Activated CD8-positive, alpha-beta memory T cell treated with anti-CD3 and anti-CD28 coated beads, Interleukin-2, amount 50 U/mL, for 48 hours (primary cell): ENCODE data around the gene NT5C3A.
"Not testable (repeated sequence)": the region's sequence is repeated elsewhere in the genome, so short reads cannot be mapped to it uniquely, and the experiment has no call there.

Source experiments
- DNase-seq: peaks from one replicate; pipeline ENCODE4 v3.0.0-alpha.2; 2020

NT5C3A gene

DNA sequence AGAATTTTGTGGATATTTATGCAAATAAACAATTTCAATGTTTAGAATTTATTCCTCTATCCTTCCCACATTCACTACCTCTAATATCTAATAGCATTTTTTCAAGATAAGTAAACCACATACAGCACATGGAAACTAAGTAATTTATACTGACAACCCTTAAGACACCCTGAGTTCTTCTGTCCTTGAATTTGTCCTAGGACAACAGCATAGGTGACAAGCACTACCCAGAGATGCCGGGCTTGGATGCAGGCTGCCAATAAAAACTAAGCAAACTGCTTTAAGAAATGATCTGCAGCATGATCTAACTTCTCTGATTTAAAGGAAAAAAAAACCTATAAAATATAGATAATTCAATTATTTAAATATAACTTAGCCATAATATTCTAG, 22.7 kb downstream of the NT5C3A start:
- no peak for DNase-seq

DNA sequence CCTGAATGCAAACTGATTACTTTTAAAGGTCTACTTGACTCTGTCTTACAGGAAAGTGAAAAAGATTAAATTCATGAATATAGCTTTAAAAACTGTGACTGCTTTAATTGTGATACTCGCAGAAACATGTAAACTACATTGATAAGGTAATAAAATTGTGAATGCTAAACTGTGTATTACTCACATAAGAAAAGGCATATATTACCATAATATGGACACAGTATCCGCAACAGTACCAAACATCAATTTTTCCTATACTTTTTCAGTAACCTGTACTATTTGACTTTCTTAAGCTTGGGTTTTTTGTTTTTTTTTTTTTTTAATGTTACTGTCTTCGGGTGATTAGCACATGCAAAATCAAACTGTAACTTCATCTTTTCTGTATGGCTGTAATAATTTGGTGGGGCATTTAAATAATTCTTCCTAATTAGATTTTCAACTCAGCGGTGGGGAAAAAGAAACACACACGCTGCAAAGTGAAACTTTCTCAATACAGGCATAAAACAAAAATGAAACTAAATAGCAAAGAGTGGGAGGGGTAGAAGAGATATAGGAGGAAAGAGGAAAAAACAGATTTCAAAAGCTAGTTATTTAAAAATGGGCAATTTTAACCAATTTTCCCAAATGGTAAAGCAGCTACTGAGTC, 23.2 kb downstream of the NT5C3A start:
- DNase-seq = no peak

DNA sequence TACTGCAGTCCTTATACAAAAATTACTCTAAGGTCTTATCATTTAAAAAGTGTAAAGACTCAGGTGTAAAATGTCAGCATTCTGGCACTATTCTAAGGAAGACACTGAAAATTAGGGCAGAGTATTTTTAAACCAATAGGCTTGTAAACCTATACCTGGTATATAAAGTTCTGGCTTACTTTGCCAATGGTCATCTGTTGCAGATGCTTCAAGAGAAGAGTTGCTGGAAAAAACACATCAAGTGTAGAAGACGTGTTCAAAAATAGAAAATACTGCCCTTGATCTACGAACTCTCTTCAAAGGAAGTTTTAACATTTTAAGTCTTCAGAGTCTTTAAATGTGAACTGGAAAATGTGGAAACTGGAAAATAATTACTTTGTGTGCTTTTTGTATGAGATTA, 23.9 kb downstream of the NT5C3A start:
- no peak for DNase-seq

DNA sequence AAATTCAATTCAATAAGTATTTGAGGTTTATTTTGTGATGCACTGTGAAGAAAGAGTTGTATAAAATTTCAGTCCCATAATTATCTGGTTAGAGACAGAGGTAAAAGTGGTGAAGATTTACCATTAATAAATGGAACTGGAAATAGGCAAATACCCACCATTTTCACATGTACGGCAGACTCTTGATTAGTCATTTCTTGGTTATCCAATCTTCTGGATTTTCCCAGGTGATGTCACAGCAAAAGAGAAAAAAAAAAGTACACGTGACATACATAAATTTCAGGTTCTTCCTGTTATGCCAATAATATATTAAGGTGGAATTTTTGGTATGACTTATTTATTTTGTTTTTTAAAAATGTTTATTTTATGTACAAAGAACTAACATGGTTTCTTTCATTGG, 26.8 kb downstream of the NT5C3A start:
- no peak for DNase-seq

DNA sequence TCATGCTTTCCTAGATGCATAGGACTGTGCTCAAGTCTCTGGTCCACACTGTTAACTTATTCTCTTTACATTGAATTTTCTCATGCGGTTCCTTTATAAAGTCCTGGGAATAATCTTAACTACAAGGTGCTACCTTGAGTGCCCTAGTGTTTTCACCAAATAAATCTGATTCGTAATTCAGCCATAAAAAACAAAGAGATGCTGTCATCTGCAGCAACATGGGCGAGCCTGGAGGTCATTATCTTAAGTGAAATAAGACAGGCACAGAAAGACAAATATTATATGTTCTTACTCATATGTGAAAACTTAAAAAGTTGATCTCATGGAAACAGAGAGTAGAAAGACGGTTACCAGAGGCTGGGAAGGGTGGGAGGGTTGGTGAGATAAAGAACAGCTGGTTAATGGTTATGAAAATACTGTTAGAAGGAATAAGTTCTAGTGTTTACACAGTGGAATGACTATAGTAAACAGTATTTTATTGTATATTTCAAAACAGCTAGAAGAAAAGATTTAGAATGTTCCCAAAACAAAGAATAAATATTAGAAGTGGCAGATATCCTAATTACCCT, 38.3 kb downstream of the NT5C3A start:
- DNase-seq = no peak

DNA sequence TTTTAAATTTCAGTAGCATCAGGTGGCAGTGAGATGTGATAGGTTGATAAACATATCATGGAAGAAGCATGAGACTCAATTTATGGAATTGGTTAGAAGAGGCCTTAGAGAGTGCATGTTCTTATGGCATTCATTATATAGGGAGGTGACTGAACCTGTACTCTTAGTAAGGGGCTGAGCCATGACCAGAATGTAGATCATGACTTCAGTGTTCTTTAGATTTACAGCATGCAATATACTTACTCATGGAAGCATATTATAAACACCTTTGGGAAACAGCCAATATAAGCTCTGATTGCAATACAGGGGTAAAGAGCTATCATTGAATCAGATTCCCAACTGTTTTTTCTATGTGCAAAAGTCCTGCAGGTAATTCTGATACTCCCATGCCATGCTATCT, 50.2 kb downstream of the NT5C3A start:
- no peak for DNase-seq

DNA sequence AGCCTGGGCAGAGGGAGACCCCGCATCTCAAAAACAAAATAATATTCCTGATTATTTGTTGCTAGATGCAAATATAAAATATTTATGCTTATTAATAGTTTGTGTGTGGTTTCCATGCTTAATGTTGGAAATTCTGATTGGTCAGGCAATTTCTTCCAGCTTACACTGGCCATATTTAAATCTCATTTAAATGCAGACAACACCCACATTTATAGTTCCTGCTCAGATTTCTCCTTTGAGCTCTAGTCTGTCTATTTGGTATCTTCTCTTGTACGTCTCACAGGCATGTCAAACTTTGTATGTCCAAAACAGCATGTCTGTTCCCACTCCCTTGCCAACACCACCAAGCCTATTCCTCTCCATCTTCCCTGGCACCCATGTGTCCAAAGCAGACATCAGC, 52.8 kb downstream of the NT5C3A start:
- no peak for DNase-seq

DNA sequence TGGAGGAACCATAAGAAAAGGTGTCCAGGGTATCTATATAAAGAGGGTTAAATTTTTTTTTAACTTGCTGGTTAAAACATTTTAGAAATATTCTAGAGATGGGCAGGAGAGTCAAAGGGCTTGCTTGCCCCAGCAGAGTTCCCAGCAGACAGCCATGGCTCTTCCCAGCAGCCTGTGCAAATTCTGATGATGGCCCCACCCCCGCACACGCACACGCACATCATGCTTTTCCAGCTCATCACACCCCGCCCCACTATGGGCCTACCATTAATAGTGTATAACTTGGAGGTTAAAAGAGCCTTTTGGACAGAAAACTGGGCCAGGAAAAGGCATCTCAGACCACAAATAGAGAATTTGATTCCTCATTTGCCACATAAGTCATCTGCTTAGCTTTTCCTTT, 56.9 kb downstream of the NT5C3A start:
- DNase-seq = not testable (repeated sequence)

DNA sequence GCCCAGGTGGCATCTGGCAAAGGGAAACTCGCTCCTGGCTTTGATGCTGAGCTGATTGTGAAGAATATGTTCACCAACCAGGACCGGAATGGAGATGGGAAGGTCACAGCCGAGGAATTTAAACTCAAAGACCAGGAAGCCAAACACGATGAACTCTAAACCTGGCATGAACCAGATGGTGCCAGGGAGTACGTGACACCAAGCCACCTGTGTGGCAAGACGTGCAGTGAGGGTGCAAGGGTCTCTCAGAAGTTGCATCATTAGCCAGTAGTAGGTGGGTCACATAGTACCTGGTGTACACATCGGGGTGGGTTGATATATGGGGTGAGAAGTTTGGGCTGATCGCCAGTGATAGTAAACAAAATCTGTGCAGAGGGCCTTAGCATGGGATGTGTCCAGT, 57.4 kb downstream of the NT5C3A start:
- DNase-seq = not testable (repeated sequence)

DNA sequence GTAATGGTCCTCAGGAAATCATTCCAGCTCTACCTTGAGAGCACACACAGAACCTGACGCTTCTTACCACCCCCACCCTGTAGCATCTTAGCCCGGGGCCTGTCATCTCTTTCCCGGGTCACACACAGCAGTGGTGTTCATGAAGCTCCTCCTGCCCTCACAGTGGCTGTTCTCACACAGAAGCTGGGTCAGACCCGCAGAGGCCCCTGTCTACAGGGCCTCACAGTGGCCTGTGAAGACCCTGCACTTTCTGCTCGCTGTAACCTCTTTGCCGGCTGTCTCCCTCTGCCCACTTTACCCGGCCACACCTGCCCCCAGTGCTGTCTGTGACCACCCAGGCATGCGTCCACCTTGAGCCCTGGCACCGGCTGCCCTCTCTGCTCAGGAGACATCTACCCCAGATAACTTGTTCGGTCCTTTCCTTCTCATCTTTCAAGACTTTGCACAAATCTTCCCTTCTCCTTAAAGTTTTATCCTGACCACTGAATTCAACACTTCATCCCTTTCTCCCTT, 58.4 kb downstream of the NT5C3A start:
- DNase-seq = not testable (repeated sequence)

DNA sequence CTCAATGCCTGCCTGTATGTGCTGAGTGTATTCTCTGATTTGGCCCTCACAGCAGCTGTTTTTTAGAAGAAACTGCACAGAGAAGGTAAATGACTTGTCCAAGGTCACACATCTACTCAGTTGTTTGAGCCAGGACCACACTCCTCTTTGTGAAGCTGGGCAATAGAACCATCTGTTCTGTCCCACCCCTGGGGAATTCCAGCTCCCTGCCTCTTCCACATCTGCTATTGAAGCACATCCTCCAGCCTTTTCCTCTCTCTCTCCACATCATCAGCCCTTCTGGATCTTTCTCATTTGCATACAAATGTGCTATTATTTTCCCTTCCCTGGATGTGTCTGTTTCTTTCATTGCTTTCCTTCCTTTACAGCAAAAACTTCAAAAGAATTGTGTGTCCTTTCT, 59.5 kb downstream of the NT5C3A start:
- DNase-seq = not testable (repeated sequence)

DNA sequence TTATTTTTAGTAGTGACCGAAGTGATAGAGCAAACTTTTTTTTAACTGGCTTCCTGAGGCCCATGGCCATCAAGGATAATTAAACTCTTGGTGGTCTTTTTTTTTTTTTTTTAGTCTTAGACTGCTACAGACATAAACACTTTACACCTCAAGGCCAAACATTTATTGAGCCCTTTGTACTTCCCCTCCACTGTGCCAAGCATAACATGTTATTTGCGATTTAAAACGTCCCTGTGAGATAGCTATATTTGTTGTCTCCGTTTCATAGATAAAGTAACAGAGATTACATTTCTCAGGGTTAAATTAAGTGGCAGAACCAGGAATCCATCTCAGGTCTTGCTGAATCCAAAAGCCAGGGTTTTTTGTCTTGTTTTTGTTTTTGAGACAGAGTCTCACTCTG, 63.2 kb downstream of the NT5C3A start:
- DNase-seq = not testable (repeated sequence)

DNA sequence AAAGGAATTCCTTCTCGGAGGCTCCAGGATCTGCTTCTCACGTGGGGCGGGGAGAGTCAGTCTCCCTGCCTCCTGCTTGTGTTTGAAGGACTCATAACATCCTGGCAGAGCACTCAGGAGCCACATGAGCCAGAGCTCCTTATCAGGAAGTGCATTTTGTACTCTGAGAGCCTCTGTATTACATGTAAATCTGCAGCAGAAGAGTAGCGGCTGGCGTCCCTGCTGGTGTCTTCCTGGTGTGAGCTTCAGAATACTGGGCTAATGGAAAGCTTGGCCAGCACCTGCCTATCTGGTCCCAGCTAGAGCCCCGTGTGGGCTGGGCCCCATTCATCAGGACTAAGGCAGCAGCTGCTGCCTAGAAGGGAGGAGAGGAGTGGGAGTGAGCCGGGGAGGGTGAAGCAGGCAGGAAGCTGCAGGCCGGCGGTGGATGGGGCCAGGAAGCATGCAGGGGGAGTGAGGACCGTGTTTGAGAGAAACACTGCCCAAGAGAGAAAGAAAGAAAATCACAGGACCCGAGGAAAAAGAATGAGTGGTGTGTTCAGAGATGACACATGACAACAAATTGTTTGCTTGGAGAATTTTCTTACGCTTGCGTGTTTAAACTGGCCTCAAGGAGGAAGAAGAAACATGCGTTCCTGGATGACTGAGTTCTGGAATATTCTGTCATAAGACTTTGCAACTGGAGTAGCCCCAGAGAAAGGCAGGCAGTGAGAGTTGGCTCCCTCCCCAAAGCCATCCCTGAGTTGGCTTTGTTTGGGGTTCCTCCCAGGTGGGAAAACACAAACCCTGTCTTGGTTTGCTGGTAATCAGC, 64.0 kb downstream of the NT5C3A start:
- not testable (repeated sequence) for DNase-seq

DNA sequence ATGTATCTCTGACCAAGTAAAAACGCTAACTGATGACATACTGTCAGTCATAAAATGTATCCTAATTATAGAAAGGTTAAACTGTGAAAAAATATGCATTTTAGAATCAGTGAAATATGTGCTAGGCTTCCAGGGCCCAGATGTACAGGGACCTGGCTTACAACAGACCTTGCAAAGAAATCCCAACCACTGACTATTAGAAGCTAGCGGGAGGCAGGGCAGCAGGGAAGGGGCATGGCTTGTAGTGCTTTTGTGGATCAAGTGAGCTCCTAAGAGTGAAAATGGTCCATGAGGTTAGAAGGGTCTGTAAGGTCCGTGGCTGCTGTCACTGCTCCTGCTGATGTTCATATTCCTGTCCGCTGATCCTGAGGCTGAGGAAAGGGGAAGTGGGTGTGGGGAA, 64.6 kb downstream of the NT5C3A start:
- not testable (repeated sequence) for DNase-seq

DNA sequence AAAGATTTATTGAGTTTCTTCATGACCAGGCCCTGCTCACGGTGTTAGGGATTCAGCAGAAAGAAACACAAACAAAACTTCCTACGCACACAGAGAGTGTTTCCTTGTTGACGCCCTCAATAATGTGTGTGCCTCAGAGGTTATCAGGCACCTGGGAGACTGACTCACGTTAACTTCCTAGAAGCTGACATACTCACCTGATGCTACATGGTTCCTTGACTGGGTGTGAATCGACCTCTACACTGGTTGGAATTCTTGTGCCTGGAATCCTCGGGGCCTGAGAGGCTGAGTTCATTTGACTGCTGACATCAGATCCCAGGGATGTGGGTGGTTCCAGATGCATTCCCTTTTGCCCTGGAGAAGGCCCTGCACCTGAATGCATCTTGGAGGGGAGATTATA, 69.8 kb downstream of the NT5C3A start:
- DNase-seq = not testable (repeated sequence)

DNA sequence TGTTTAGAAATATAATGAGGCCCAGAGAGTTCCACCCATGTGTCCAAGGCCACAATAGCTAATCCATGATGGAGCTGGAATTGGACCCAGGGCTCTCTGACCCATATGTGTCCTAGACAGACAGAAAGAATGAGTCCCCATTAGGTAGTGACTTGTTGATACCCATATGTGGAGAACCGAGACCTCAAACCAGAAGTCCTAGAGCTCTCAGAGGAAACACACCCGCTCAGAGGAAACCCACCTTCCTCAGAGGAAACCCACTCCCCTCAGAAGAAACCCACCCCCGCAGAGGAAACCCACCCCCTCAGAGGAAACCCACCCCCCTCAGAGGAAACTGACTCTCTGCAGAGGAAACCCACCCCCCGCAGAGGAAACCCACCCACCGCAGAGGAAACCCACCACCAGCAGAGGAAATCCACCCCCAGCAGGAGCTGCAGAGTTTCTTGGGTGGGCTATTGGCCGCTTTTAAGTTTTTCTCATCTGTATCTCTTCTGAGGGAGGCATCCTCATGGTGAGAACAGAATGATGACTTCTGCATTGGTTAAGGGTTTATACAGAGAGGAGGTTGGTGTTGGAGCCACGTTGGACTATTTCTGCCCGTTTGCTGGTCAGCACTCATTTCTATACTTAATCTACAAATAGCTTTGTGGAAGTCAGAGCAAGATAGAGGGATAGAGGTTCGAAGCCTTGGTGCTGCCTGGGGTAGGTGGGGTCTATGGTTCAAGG, 70.4 kb downstream of the NT5C3A start:
- DNase-seq = not testable (repeated sequence)

DNA sequence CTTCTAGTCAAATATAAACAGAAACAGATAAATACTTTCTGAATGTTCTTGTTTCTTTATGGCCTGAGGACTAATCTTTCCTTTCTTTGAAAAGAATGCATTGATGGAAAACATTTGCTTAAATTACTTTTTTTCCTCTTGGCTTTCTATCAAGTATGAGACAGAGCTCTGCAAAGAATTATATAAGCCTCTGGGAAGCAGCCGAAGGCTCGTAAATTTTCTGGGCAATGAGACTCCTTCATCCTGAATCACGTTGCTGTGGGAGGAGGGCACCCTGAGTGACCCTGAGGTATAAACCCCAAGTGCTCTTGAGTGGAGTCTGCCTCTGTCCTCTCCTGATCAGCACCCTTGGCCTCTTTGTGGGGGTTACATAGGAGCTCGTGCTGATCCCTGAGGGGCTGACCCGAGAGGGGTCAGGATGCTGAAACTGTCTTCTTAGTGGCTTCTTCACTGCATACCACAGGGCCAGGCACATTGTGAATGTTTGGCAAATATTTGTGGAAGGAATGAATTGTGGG, 71.4 kb downstream of the NT5C3A start:
- not testable (repeated sequence) for DNase-seq

DNA sequence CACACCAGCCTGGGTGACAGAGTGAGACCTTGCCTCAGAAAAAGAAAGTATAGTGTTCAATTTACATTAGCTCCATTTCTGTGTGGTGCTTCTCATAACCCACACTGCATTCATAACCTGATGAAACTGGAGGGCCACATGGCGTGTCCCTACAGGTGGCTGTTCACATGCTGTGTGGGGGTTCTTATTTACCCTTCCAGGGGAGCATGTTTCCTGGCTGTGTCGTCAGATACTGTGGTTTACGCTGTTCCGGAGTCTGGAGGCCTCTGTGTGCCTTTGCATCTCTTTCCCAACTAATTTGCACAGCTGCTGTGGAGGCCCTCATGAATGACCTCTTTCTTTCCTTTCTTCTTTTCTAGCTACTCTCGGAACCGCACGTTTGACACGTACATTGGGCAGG, 74.4 kb downstream of the NT5C3A start:
- not testable (repeated sequence) for DNase-seq

DNA sequence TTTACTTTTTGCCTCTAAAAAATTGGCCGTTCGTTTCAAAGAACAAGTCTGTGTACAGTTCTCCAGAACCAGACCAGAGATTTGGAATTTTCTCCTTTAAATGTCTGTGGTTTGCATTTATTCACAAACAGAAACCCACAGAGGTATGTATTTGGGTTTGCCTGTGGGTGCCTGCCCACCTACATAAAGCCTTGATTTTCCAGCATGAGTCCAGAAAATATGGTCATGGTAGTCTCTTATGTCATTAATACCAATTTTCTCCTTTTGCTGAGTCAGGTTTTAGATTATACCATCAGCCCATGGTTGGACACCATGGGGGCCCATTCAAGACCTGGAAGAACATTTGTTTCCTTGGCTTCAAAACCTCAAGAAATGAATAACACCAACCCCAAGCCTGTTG, 82.7 kb downstream of the NT5C3A start:
- DNase-seq = not testable (repeated sequence)

DNA sequence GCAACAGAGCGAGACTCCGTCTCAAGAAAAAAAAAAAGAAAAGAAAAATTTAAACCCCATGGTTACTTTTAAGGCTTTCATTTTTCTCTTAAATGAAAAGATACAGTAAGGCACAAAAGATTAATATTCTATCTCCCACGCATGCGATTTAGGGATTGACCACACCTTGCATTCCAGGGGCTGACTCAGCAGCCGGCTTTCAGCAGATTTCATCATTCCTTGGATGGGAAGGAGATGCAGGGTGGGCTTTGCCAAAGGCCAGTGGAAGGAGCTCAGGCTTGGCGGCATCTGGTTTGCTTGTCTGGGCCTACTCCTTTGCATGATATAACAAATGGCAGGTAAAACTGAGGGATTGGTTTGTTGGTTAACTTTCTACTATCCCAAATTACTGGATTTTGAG, 83.3 kb downstream of the NT5C3A start:
- DNase-seq = not testable (repeated sequence)

DNA sequence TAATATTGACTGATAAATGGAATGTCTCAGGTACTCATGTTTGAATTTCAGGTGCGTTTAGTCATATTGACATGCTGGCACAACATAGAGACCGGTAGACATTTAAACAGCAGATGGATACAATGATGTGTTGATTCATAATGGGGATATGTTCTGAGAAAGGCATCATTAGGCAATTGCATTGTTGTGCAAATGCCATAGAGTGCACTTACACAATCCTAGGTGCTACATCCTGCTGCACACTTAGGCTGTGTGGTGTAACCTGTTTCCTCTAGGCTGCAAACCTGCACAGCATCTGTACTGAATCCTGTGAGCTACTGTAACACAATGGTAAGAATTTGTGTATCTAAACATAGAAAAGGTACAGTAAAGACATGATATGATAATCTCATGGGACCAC, 85.4 kb downstream of the NT5C3A start:
- DNase-seq = not testable (repeated sequence)

DNA sequence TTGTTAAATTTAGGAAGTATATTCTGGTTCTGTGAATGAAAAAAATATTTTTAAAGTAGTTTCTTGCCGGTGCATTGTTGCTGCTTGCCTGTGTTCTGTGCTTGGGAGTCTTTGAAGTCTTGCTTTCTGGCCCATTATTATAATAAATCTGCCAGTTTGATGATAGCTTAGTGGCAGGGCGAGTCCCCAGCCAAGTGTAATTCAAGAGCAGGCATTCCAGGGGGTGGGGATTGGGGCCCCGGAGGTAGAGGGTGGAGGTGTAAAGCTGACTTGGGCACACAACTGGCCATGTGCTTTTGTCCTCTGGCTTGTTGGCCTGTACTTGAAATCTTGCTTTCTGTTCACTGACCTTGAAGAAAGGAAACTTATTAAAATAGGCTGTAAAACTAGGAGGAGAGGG, 90.6 kb downstream of the NT5C3A start:
- not testable (repeated sequence) for DNase-seq

DNA sequence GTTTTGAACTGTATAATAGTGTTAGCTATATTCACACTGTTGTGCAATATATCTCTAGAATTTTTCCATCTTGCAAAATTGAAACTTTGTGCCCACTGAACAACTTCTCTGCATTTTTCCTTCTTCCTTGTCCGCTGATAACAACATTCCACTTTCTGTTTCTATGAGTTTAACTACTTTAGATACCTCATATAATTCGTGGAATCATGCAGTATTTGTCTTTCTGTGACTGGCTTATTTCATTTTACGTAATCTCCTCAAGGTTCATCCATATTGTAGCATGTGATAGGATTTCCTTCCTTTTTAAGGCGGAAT, 95.4 kb downstream of the NT5C3A start:
- not testable (repeated sequence) for DNase-seq
